HG02588 (cell line): ENCODE measurements around the gene CALML6.

Experiments used
- ATAC-seq: cut with Tn5 transposase; IDR thresholded peaks from one replicate; pipeline ENCODE4 v1.9.1; 2021; ENCODE audit warnings: mild to moderate bottlenecking, moderate library complexity; ENCODE audit not compliant: unreplicated experiment

CALML6 gene

DNA sequence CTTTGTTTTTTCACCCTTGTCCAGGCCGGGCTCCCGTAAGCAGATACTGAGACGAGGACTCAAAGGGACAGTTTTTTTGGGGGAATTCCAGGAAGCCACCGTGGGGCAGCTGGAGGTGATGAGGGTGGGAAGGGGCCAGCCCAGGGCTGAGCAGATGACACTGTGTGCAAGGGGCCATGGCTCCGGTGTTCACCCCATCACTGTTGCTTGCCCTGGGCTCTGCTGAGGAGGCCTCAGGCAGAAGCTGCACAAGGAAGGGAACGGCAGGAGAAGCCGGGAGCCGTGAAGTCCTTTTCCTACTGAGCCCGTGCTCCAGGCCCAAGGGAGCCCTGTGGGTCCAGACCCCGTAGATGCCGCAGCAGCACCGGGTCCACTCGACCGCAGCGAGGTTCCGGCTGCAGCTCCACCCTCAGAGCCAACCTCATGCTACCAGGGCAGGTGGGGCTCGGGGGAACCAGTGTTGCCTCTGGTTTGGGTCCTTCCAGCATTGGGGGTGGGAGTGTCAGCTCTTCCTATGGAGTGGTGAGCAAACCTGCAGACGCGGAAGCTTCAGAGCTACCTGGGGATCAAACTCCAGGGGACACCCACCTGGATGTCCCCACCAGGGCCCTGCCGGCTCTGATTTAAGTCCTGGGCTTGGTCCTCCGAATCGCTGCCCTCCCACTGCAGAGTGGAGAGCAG lies 4.3 kb upstream of the CALML6 start:
- no peak for ATAC-seq

DNA sequence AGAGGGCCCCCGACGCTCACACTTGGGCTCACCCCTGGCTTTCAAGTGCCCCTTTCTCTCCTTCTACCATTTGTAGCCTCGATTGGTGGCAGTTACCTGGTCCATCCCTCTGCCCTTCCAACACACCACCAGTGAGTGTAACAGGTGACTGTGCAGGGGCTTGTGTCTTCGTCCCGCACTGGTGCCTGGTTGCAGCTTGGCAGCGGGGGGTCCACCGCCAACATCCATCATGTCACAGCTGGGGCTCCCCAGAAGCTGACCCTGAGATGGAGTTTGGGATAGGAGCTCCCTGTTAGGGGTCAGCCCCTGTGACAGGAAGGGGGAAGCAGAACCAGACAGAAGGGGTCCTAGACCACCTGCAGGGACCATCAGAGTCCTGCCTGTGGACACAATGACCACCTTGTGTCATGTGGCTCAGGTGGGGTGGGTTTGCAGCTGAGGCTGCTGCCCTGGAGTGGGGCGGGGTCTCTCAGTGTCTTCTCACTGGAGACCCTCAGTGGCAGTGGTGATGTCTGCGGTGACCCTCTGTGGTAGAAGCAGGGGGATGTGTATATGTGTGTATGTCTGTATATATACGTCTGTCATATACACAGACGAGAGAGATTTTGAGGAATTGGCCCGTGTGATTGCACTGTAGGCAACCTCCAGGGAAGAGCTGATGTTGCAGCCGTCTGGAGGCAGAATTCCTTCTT lies 3.6 kb upstream of the CALML6 start:
- no peak for ATAC-seq

DNA sequence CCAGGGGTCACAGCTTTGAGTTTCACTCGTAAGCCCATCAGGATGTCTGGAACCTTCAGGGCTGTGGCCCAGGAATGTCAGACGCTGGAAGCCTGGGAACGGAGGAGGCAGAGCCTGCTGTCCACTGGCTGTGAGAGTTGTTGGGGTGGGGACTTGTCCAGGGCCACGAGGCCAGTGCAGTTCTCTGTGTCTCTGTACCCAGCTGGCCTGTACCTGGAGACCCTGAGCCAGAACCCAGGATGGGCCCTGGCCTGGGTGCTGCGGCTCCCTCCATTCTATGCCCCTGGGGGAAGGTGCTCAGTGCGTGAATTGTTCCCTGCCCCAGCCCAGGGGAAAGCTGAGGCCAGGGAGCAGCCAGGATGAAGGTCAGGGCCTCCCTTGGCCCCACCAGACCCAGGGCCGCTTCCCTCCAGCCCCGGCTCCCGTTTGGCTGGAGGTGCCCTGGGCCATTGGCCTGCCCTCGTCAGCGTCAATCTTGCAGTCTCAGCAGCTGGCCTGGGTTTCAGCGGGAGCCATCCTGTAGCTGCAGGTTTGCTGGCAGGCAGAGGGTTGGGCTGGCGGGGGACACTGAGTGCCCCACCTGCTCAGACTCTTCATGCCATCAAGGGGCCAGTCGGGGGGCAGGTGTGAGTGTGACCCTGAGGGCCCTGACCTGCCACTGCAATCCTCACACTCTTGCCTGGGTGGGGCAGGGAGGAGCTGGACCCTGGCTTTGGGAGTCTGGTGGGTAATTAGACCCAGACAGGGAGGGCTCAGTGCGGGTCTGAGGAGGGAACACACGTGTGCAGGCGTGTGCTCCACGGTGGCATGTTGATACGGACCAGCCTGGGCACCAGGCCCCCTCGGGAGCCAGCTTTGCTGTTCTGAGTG lies 724 bp upstream of the CALML6 start:
- no peak for ATAC-seq

DNA sequence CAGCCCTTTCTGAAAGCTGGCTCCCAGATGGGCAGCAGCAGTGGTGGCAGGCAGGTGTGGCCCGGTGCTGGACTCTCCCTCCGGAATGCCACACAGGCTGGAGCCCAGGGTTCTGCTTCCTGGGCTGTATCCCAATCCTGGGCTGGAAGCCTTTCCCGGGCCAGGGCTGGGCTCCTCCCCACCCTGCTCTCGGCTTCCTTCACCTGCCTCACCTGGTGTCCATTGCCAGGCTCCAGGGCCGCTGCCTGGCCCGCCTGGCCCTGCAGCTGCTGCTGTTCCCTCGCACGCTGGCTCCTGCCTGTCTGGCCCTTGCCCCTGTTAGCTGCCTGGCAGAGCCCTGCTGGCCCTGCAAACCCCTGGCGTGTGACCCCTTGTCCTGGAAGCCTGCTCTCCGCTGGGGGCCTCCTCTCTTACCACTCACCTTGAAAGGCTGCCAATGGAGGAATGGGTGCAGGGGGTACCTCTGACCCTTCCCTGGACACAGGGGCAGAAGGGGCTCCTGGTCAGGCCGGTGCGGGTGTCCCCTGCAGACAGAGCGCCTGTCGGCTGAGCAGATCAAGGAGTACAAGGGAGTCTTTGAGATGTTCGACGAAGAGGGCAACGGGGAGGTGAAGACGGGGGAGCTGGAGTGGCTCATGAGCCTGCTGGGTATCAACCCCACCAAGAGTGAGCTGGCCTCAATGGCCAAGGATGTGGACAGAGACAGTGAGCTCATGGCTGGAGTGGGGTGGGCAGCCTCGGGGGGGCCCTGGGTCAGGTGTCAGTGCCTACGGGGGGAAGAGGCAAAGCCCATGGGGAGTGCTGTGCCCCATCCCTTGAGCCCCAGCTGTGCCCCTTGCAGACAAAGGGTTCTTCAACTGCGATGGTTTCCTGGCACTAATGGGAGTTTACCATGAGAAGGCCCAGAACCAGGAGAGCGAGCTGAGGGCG lies 1.1 kb downstream of the CALML6 start:
- no peak for ATAC-seq

DNA sequence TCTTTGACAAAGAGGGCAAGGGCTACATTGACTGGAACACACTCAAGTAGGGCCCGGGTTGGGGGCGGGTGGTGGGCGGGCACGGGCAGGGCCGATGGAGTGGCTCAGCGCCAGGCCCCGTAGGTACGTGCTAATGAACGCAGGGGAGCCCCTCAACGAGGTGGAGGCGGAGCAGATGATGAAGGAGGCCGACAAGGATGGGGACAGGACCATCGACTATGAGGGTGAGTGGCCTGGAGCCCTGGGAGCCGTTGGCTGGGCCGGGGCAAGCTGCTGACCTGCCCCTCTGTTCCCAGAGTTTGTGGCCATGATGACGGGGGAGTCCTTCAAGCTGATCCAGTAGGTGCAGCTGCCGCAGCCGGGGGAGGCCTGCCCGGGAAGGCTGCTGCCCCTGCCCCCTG lies 1.8 kb downstream of the CALML6 start:
- ATAC-seq: no peak

DNA sequence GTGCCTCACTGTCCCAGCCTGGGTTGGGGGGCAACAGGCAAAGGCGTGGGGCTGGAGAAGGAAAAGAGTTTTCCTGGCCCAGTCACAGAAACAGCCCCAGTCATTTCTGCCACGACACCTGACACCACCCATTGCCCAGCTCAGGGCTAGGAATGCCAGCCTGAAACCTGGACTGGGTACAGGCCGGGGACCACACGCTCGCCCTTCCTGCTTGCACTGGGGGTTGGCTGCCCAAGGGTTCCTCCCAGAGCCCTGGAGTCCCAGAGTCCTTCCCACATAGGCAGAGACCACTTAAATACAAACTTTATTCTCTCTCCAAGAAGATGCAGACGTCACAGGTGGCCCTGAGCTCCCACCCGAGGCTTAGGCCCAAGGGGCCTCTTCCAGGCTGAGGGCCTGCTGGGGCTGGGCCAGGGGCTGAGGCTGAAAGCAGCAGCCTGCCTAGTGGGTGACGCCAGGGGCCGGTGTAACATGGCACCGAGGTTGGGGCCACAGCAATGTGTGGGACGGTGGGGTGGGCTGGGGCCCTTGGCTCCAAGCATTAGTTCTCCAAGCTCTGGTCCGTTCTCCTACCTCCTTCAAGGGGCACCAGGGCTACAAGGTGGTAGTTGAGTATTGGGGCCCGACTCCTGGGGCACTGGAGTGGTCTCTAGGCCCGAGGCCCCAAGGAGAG lies 2.4 kb downstream of the CALML6 start:
- ATAC-seq: no peak

DNA sequence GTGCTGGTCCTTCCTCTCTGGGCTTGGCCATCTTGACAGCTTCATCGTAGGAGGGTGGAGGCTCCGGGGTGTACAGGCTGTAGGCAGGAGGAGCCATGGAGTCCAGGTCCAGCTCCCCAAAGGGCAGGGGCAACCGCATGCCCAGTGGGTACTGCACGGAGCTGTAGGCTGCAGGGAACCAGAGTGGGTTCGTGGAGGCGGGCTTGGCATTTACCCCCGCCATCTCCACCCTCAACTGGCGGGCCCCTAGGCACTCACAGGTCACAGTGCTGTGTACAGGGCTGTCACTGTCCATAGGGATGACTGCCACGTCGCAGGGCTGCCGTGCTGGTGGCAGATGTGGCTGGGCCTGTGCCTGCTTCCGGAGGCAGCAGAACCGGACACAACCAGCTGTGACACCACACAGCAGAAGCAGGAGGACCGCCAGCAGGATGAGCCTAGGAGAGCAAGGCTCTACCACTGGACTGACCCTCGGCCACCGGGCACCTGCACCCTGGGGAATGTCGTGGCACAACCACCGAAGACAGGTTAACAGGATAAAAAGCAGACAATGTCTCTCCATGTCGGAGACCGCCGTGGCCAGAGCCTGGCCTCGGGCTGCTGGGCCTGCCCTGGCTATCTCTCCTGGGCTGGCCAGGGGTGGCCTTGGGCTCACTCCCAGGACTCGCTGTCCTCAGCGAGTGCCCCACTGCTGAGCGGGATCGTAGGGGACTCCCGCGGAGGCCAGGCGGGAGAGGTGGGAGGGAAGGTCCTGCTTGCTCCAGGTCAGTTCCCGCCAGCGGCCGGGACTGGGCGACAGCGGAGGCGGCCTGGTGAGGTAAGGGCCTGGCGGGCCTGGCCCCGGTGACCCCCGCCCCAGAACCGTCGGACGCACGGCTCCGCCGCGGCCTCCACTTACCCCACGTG lies 3.2 kb downstream of the CALML6 start:
- ATAC-seq: no peak

DNA sequence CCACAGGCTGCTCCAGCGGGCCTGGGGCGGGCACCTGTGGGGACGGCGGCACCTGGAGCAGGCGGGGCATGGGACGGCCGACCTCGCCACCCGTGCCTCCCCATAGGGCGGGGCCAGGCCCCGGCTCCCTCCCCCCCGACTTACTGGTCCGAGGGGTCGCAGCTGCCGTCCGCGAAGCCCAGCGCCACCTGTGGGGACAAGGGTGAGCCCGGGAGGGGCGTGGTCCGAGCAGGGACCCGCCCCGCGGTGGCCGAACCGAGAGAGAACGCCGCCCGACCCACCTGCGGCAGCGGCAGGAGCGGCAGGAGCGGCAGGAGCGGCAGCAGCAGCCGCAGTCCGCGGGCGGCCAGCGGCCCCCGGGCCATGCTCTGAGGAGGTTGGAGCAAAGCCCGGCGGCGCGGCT lies 3.8 kb downstream of the CALML6 start, which contains the start of gene TMEM52:
TSS of gene TMEM52 (minus strand) at position 379 of the 403 bp plus-strand sequence. CDS start at position 365, 14 bp downstream.
- ATAC-seq: peak; percentile 25

DNA sequence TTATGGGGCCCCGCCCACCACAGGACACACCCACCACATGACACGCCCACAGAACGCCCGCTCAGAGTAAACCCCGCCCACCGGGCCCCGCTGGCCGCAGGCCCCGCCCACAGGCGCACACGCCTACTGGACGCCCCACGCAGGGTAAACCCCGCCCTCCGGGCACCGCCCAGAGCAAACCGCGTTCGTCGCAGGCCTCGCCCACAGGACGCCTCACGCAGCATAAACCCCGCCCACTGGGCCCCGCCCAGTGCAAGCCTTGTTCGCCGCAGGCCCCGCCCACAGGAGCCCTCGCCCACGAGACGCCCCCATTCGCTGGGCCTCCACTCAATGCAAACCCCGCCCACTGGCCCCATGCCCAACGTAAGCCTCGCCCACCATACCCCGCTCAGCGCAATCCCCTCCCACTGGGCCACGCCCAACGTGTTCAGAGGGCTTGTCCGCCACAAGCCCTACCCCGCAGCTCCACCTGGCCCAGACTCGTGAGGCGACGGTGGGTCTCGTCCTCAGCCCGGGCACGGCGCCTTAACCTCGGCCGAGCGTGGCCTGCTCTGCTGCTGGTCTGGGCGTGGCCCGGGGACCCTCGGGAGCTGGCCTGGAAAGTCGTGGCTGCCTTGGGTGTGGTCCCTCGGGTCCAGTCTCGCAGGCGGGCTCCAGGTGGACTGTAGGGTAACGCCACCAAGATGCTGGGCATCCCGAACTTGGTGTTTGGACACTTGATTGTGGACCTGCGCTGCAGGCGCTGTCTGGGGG lies 4.4 kb downstream of the CALML6 start:
- peak; percentile 76 for ATAC-seq

DNA sequence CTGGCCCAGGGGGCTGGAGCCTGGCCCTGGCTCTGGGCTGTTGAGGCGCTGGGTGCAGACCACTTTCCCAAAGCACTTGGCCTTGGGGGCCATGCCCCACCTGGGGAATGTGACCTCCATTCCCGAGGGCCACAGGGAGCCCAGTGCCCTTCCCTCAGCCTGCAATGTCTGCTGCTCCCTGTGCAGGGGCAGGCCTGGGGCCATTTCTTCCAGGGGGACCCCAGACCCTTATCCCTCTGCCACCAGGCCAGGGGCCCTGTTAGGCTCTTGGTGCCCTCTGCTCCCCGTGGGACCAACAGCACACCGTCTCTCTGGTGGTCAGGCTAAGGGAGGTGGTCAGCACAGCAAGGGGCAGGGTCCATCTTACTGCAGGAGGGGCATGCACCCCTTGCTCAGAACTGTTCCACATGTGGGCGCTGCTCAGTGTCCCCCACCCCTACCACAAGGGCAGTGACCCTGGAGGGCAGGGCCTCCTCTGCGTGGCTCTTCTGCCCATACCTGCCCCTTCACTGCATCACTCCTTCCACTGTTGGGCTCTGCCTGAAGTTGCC lies 5.1 kb downstream of the CALML6 start:
- ATAC-seq: no peak

DNA sequence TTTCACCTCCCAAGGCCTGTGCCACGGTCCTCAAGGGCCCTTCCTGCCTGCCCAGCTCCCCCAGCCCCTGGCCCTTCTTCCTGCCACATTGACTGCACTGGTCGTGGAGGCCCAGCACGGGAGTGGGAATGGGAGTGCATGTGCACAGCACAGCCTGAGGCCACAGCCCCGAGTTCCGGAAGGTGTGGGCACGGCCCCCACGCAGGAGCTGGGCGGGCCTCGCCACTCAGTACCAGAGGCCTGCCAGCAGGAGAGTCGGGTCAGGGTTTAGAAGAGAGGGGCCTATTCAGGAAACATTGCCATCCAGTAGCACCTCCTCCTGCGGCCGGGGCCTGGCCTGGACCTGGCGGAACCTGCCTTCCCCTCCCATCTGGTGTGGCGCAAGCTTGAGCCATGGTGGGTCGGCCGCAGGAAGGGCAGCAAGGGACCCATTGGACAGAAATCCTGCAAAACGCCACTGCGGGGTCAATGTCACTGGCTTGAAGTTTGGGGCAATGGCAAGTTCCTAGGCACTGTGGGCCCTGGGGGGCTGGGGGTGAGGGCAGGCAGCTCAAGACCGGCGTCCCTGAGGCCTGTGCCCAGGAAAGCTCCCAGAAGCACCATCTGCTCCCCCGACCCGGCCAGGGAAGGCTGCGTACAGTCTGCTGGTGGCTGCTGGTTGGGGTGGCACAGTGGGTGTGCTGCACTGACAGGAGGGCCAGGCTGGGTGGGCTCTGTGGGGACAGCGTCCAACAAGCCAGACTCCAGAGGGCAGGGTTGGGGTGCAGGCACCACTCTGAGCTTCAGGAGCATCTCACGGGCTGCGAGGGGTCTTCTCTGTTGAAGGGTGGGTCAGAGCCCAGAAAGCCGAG lies 5.8 kb downstream of the CALML6 start:
- ATAC-seq: no peak

DNA sequence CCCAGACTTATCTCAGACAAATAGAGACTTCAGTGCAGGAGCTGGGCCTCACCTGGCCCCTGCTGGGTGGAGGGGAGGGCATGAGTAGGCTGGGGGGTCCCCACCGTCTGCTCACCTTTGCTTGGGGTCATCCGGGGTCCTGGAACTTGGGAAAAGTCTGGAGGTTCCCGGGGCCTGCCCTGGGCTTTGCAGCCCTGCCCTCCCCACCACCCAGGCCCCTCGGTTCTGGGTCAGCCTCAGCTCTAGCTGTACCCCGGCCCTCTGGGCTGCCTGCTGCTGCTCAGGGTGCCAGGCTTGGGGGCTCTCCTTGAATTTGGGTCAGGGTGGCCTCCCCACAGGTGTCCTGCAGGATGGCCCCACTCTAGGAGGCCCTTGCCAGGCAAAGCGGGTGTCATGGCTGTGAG lies 6.4 kb downstream of the CALML6 start:
- no peak for ATAC-seq

DNA sequence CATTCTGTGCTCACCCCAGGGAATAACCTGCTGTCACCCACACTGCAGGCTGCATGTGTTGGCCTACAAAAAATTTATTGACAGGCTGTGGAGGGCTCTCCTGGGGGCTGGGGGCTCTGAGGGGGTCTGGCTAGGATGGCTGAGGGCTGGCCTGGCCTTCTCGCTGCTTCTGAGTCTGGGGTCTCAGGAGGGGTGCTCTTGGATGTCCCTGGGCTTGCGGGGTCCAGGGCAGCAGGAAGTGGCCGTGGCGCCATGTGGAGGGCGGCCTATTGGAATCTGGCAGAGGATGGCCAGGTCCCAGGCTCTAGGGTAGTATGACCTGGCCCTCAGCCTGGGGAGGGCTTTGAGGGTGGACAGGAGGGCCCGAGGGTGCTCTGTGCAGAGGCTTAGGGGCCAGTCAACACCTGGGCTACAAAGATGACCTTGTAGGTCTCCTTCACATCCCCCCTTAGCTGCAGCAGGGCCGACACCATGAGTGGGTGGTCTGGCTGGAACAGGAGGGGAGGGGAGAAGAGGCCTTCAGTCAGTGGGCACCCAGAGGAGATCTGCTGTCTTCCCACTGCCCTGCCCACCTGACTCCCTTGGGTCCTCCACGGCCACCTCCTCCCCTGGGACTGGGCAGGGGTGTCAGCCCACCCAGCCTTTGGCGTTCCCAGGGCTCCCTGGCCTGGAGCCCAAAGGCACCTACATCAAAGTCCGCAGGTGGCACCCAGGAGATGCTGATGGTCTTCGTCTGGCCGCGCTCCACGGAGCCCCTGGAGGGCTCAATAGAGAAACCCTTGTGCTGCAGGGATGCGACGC lies 7.0 kb downstream of the CALML6 start:
- ATAC-seq: no peak

DNA sequence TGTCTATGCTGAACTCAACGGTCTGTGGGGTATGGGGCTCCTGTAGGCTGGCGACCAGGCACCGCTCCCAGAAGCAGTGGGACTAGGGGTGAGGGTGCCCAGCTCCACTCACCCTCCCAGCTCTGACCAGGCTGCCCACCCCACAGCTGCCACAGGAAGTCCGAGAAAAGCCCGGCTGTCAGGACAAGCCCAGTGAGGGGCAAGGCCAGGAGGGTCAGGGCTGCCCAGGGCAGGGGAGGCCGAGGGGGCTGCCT lies 7.6 kb downstream of the CALML6 start:
- ATAC-seq: no peak

DNA sequence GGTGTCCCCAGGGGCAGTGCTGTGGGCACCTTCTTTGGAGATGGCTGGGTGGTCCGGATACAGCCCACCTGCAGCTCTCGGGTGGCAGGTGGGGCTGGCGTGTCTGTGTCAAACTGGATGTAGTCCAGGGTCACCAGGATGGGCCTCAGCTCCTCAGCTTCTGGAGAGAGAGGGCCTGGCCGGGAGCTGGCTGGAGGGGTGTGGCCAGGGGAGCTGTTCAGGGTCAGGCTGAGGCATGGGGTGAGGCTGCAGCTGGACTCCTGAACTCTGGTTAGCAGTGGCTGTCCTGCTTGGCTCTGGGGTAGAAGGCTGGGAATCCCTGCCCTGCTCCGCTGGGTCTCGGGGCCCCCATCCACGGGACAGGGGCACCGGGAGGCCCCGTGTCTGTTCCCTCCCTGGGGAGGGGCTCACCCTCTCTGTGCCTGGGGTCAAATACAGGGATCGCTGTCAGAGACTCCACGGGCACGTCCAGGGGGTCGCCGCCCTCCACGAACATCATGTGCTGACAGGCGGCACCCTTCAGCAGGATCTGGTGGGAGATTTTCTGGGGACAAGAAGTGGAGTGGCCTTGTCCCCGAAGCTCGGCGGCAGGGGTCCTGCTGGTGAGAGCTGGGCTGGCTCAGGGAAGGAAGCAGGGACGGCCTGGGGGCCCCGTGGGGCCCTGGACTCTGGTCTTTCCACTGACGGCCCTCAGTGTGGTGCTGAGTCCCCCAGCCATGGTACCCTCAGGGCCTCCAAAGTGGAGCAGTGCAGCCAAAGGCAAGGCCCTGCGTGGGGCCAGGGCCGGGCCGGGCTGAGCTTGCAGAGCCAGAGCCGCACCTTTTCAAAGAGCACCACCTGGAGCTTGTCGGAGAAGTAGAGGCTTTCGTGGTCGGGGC lies 8.1 kb downstream of the CALML6 start:
- ATAC-seq: no peak

DNA sequence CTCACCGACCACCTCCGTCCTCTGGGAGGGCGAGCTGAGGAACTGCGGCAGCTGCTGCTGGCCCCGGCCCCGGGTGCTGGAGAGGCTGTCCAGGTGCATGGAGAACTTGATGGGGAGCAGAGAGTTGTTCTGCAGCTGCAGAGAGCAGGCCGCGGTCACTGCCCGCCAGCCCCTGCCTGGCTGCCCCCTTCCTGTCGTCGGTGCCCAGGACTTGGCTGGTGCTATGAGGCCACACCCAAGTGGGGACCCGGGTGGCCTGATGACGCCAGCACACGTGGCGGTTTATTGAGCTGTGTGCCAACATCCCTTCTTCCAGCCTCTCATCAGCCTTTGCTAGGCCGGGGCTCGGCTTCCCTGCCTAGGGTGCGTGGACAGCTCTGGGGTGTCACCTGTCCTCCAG lies 9.3 kb downstream of the CALML6 start:
- no peak for ATAC-seq
